Activated B cell treated with CpG ODN at 0.5 μM for 24 hours (primary cell): ENCODE results near the gene SMG6. TPM values are rescaled to one million over a fixed set of nuclear protein-coding genes. Genes with fewer than 3 reads are reported as not detected.
A peak's percentile ranks its signal among the peaks of the same experiment; 100 is the strongest.

Experiments used
- ATAC-seq: fragments of 200-7000 bp; cut with Tn5 transposase; one replicate; pipeline ENCODE4 v1.10.0; 2021; ENCODE audit warnings: low read depth, mild to moderate bottlenecking, moderate library complexity
- CTCF ChIA-PET: fragments of 350-600 bp; sonication (Branson Sonifier 250); formaldehyde crosslinking; loops from one replicate; lab custom pipeline; 2021; ENCODE audit warnings: antibody characterized with exemption; lab: Charles Lee
- POLR2A ChIA-PET: fragments of 350-600 bp; sonication (Branson Sonifier 250); formaldehyde crosslinking; loops from one replicate; lab custom pipeline; 2021; ENCODE audit warnings: antibody characterized with exemption; lab: Charles Lee
- DNase-seq: peaks from one replicate; pipeline ENCODE4 v3.0.0; 2022
- H3K27ac Mint-ChIP-seq: one replicate; pipeline ENCODE4 v1.8.0; 2020; ENCODE audit warnings: mixed read lengths
- H3K27me3 Mint-ChIP-seq: one replicate; pipeline ENCODE4 v1.8.0; 2021; ENCODE audit warnings: mixed read lengths
- H3K36me3 Mint-ChIP-seq: one replicate; pipeline ENCODE4 v1.8.0; 2021; ENCODE audit warnings: low read depth, mixed read lengths
- H3K4me1 Mint-ChIP-seq: one replicate; pipeline ENCODE4 v1.8.0; 2021; ENCODE audit warnings: mixed read lengths
- H3K4me3 Mint-ChIP-seq: one replicate; pipeline ENCODE4 v1.8.0; 2020; ENCODE audit warnings: mild to moderate bottlenecking, mixed read lengths
- H3K9me3 Mint-ChIP-seq: one replicate; pipeline ENCODE4 v1.8.0; 2020; ENCODE audit warnings: mixed read lengths
- CTCF ChIP-seq: fragments of 200-600 bp; IDR thresholded peaks from one replicate; pipeline ENCODE4 v1.8.0; 2022; ENCODE audit warnings: antibody characterized with exemption, mild to moderate bottlenecking
- intact Hi-C: fragments of 100-400 bp; cut with micrococcal nuclease; formaldehyde crosslinking; loops from one replicate; pipeline ENCODE4 v1.15.1; 2024
- total RNA-seq: library from RNA; stranded (reverse); gene quantifications from 2 replicates; pipeline ENCODE4 v1.2.3, GENCODE V29; 2022

Gene SMG6
- total RNA-seq, 1 donor from 2014 or later: 30.5 TPM

GRCh38 chr17:2023256-2023655 is 280.3 kb downstream of the SMG6 start:
- Mint-ChIP-seq H3K9me3 (no peaks in the 10 kb centered on the region), H3K4me3 (peak overlapping the region; percentile 44), H3K36me3 (no peaks in the 10 kb centered on the region), H3K4me1 (peaks cover 21% of the 10 kb centered on the region), H3K27me3 (peaks cover 40% of the 10 kb centered on the region), H3K27ac (no peak overlapping the region)
- ChIA-PET POLR2A (interaction anchor here (0.6 kb wide), 1 partner anchor 313 kb away, joined by 3 read pairs; the partner anchor contains the start of gene TSR1), CTCF (no interaction called here)
- TF ChIP-seq CTCF: no peak
- ATAC-seq (no peak), DNase-seq (no peak)
- intact Hi-C loops: no loop called here

GRCh38 chr17:2022647-2023240 is 280.8 kb downstream of the SMG6 start:
- Mint-ChIP-seq H3K36me3 (no peaks in the 10 kb centered on the region), H3K27me3 (peaks cover 42% of the 10 kb centered on the region), H3K27ac (no peak overlapping the region), H3K4me3 (peak overlapping the region; percentile 44), H3K4me1 (peaks cover 21% of the 10 kb centered on the region), H3K9me3 (no peaks in the 10 kb centered on the region)
- ChIA-PET POLR2A (interaction anchor here (0.6 kb wide), 1 partner anchor 313 kb away, joined by 3 read pairs; the partner anchor contains the start of gene TSR1), CTCF (no interaction called here)
- no peak for TF ChIP-seq CTCF
- intact Hi-C loops: no loop called here
- ATAC-seq (no peak), DNase-seq (no peak)

- peaks cover 30% of the 10 kb centered on the region for H3K27me3 Mint-ChIP-seq
- no peak for TF ChIP-seq CTCF
- H3K4me3 Mint-ChIP-seq: no peak overlapping the region
- ATAC-seq (no peak), DNase-seq (no peak)
- ChIA-PET POLR2A (no interaction called here), CTCF (no interaction called here)
- H3K27ac Mint-ChIP-seq: no peak overlapping the region
- H3K36me3 Mint-ChIP-seq: no peaks in the 10 kb centered on the region
- peaks cover 15% of the 10 kb centered on the region for H3K4me1 Mint-ChIP-seq
- no peaks in the 10 kb centered on the region for H3K9me3 Mint-ChIP-seq
- intact Hi-C loops: no loop called here
Observed at GRCh38 chr17:2020721-2021120, 282.9 kb downstream of the SMG6 start.

DNA sequence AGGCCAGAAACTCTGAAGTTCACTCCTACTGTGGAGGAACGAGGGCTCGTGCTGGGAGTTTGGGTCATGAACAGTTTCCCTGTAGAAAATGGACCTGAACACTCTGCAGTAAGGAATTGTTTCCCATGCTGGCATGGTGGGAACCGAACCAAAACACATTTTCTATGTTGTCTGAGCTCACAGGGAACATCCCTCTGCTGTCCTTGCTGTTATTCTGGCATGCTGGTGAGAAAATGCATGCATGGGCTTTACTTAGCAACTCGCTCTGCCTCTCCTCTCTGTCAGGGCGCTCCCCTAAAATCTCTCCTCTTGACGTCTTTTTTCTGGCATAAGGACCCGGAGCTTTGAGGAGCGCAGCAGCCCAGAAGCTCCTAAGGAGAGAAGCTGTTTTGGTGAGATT is 283.9 kb downstream of the SMG6 start:
- no peak overlapping the region for H3K4me3 Mint-ChIP-seq
- POLR2A ChIA-PET: no interaction called here
- H3K4me1 Mint-ChIP-seq: peaks cover 12% of the 10 kb centered on the region
- DNase-seq (no peak), ATAC-seq (no peak)
- H3K27me3 Mint-ChIP-seq: peaks cover 37% of the 10 kb centered on the region
- no peaks in the 10 kb centered on the region for H3K36me3 Mint-ChIP-seq
- intact Hi-C loops: no loop called here
- CTCF ChIA-PET: interaction anchor here (0.9 kb wide), 1 partner anchor 39 kb away, joined by 3 read pairs; no protein-coding TSS in a partner anchor
- H3K27ac Mint-ChIP-seq: no peak overlapping the region
- no peaks in the 10 kb centered on the region for H3K9me3 Mint-ChIP-seq
- TF ChIP-seq CTCF: no peak

DNA sequence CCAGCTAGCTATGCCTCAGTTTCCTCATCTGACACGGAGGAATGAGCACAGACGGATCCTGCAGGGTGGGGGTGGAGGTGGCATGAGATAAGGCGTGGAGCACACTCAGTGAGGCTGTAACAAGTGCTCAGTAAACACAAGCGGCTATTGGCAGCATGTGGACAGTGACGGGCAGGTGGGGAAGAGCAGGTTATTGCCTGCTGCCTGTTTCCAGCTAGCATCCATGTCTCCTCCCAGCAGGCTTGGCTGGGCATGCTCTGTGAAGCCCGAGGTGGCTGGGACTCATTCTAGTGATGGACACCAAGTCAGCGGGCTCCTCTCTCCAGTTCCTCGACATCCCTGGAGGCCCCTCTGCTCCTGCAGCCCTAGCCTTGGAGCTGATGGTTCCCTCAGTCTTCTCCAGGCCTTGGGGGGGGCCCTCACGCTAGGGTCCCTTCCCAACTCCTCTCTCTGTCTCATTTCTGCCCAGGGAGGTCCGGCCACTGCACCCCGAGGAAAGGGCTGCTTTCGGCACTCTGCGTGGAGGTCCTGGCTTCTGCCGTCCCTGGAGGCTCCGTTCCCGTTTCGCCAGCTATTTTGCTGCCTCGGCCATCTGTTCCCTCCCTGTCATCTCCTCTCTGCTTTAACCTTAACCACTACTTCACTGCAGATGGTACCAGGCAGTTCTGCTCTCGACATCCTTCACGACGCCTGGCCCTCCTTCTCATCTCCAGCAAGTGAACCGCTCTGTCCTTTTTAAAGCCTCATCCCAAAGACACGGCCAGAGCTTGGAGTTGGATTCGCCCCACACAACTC is 284.7 kb downstream of the SMG6 start:
- ATAC-seq: no peak
- POLR2A ChIA-PET: no interaction called here

More for the DNA sequence above, 284.7 kb downstream of the SMG6 start:
- Mint-ChIP-seq H3K36me3 (no peaks in the 10 kb centered on the region), H3K4me1 (peaks cover 10% of the 10 kb centered on the region), H3K27ac (no peak overlapping the region), H3K27me3 (peaks cover 43% of the 10 kb centered on the region), H3K4me3 (no peak overlapping the region), H3K9me3 (no peaks in the 10 kb centered on the region)
- TF ChIP-seq CTCF: no peak
- intact Hi-C loops: no loop called here
- DNase-seq: no peak
- CTCF ChIA-PET: no interaction called here
